K562 (cell line): ENCODE data around the gene CYB5R4. TPM values are rescaled to one million over a fixed set of nuclear protein-coding genes. Genes with fewer than 3 reads are reported as not detected.

Experiments
- AFF1 ChIP-seq, 2 experiments: fragments of 450-650 bp; IDR thresholded peaks; 2 replicates each; pipeline ENCODE4 v1.6.1; 2018; ENCODE audit warnings: mild to moderate bottlenecking in 2 of 2, low read depth in 1 of 2; ENCODE audit not compliant: partially characterized antibody in 2 of 2
- ATF3 ChIP-seq, 2 experiments: fragments of 450-650 bp in 1 of 2; sonication (generic) in 1 of 2; formaldehyde crosslinking in 1 of 2; IDR thresholded peaks in 1 of 2; conservative IDR thresholded peaks in 1 of 2; 2 replicates each; pipeline versions ENCODE4 v1.6.1 to v1.8.1; 2016 to 2023; ENCODE audit warnings: mild to moderate bottlenecking in 2 of 2, moderate library complexity in 2 of 2, inconsistent platforms in 1 of 2, missing genetic modification reagents in 1 of 2
- HEY1 ChIP-seq: fragments of 250-450 bp; sonication (Bioruptor Pico); IDR thresholded peaks from 2 replicates; pipeline ENCODE4 v1.5.0; 2020; ENCODE audit warnings: mild to moderate bottlenecking, moderate library complexity, borderline replicate concordance
- JUNB ChIP-seq: fragments of 450-650 bp; formaldehyde crosslinking; conservative IDR thresholded peaks from 2 replicates; pipeline ENCODE4 v1.4.0; 2020; ENCODE audit warnings: mild to moderate bottlenecking
- RERE ChIP-seq: sonication (generic); formaldehyde crosslinking; IDR thresholded peaks from 2 replicates; pipeline ENCODE4 v1.8.0; 2023; ENCODE audit warnings: missing genetic modification reagents, mild to moderate bottlenecking, borderline replicate concordance
- ZC3H8 ChIP-seq: fragments of 450-650 bp; IDR thresholded peaks from 2 replicates; pipeline ENCODE4 v1.6.1; 2017
- polyA plus RNA-seq, 8 experiments: library from polyadenylated mRNA; depleted of rRNA in 4 of 8; stranded (reverse) in 5 of 8; unstranded in 3 of 8; fragments of >200 nt; fragmentation: Nextera tagmentation in 2 of 8; fragmentation: Illumina TruSeq in 1 of 8; extraction: Ambion mirVana in 2 of 8; extraction: Trizol in 1 of 8; gene quantifications; 2 replicates each; pipeline versions ENCODE4 v1.2.1 to v1.2.3, GENCODE V29; 2011 to 2014; ENCODE audit warnings: inconsistent platforms in 1 of 8, missing spikeins in 1 of 8
- total RNA-seq, 7 experiments: library from RNA; depleted of rRNA in 6 of 7; stranded (reverse); fragments of >200 nt in 6 of 7; fragmentation: Illumina TruSeq in 2 of 7; extraction: Trizol in 2 of 7; gene quantifications; 2 replicates each; pipeline versions ENCODE4 v1.2.1 to v1.2.3, GENCODE V29; 2011 to 2021; ENCODE audit warnings: low replicate concordance in 1 of 7

The CYB5R4 gene
- total and polyA plus RNA-seq, 9 of the 15 experiments (the other 6 are each of a cell fraction or from before 2014, with no cell fraction given): 5.9 to 23.1 (median 19.0) TPM

- no peak for TF ChIP-seq RERE (CRISPR knock-in tag)
- TF ChIP-seq JUNB (CRISPR knock-in tag): no peak
- TF ChIP-seq AFF1 (IDR thresholded peaks at IDR 0.05; ENCODE audit: low read depth in 1 of 2, partially characterized antibody in 2 of 2): no peak
- no peak for TF ChIP-seq ATF3 (IDR thresholded peaks at IDR 0.05)
- TF ChIP-seq ATF3 (CRISPR knock-in tag; conservative IDR thresholded peaks at IDR 0.05): no peak
- no peak for TF ChIP-seq HEY1 (CRISPR knock-in tag)
- no peak for TF ChIP-seq ZC3H8
These were observed 13.1 kb downstream of the CYB5R4 start (continued) for GRCh38 chr6:83872386-83873118.
